OCI-LY3 (cell line): ENCODE results near the gene WNT2.

Experiments used
- CTCF ChIP-seq: fragments of 200-600, 300-600 bp; sonication (generic); IDR thresholded peaks from 2 replicates; pipeline ENCODE4 v1.5.1; 2014; ENCODE audit warnings: antibody characterized with exemption, low read length, low read depth
- EZH2phosphoT487 ChIP-seq: fragments of 200-600 bp; shearing (Covaris generic); IDR thresholded peaks from 2 replicates; pipeline ENCODE4 v1.6.1; 2018; ENCODE audit warnings: antibody characterized with exemption, mixed run types, low read depth

DNA sequence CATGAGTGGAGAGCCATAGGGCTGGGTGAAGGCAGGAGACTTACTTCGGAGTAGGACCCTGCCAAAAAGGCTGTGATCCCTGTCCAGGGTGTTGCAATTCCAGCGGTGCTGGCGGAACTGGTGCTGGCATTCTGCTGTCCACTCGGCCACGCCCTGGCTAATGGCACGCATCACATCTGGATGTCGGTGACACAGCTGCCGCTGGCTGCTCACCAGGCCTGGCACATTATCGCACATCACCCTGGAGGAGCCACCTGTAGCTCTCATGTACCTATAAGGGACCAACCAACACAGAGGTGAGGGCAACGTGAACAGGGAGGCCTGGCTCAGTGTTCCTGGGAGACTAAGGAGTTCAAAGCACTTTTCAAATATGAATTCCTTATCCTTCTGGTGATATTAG lies 2.3 kb downstream of the WNT2 start:
- TF ChIP-seq CTCF (no peak), EZH2phosphoT487 (no peak)
